Measurements from ENCODE around the gene SRPX2.

GRCh38 chrX:100687546-100687945, 43.5 kb downstream of the SRPX2 start:
- no peak for TF ChIP-seq POLR2A (IDR thresholded peaks at IDR 0.05)
- TF ChIP-seq EP300 (IDR thresholded peaks at IDR 0.05): no peak
